ENCODE measurements around the gene OBSCN. TPM values are rescaled to one million over a fixed set of nuclear protein-coding genes. Genes with fewer than 3 reads are reported as not detected.

The OBSCN gene
- total RNA-seq, 1 experiment from 2014 or later: 33.3 TPM

- H2AFZ ChIP-seq (ENCODE audit: low read length): no peak overlapping the region
- H3K23me2 ChIP-seq (ENCODE audit: insufficient read length, low read depth, low read length, poor library complexity, severe bottlenecking): no peaks in the 10 kb centered on the region
- no peaks in the 10 kb centered on the region for H3K4me1 ChIP-seq (ENCODE audit: insufficient read depth, low read length)
- no peak overlapping the region for H2BK15ac ChIP-seq (ENCODE audit: low read depth, low read length)
- H4K5ac ChIP-seq (ENCODE audit: insufficient read length, low read depth, low read length): no peak overlapping the region
- H3K27ac Mint-ChIP-seq: no peak overlapping the region; a peak in 1 of 7 replicates
- no peaks in the 10 kb centered on the region for H3K27me3 Mint-ChIP-seq (ENCODE audit: low read depth)
- no peaks in the 10 kb centered on the region for H3K79me2 ChIP-seq (ENCODE audit: insufficient read depth, low read length)
- no peak overlapping the region for H2BK5ac ChIP-seq (ENCODE audit: insufficient read length, low read length)
- H3K27me3 ChIP-seq (ENCODE audit: insufficient read depth, low read length): no peaks in the 10 kb centered on the region
- H3K27ac ChIP-seq (ENCODE audit: insufficient read length, low read depth, low read length): no peak overlapping the region
- H4K91ac ChIP-seq (ENCODE audit: insufficient read length, low read depth, low read length): no peak overlapping the region
- H3K4ac ChIP-seq (ENCODE audit: low read depth, low read length): no peak overlapping the region
- H2BK12ac ChIP-seq (ENCODE audit: insufficient read length, low read depth, low read length): no peak overlapping the region
- WGBS (ENCODE audit: extremely low coverage, insufficient read length, low lambda C conversion rate): no CpG with 5 or more reads among the region's 17 CpGs
- no peaks in the 10 kb centered on the region for H4K20me1 ChIP-seq (ENCODE audit: control insufficient read depth, insufficient read depth, insufficient read length)
- H3K9me3 ChIP-seq (ENCODE audit: control insufficient read depth, low read depth, low read length): no peaks in the 10 kb centered on the region
- no peak overlapping the region for H3T11ph ChIP-seq (ENCODE audit: low read length)
- no peak overlapping the region for H3K14ac ChIP-seq (ENCODE audit: insufficient read depth, low read length)
- peaks cover 16 to 46% (median 31%) of the 10 kb centered on the region in 3 experiments; a peak in 6 of 7 replicates for H3K36me3 Mint-ChIP-seq (ENCODE audit: insufficient read depth in 1 of 3, low read depth in 3 of 3)
- no peak overlapping the region for H3K4me2 ChIP-seq (ENCODE audit: insufficient read depth, insufficient read length, low read length)
- no peak overlapping the region for H3K4me3 Mint-ChIP-seq
- no peak overlapping the region for H2AK5ac ChIP-seq (ENCODE audit: insufficient read length, low read length)
- peak; percentile 23 for DNase-seq
- H3K56ac ChIP-seq (ENCODE audit: insufficient read length, low read depth, low read length): no peak overlapping the region
- no peaks in the 10 kb centered on the region for H3K79me1 ChIP-seq (ENCODE audit: insufficient read depth, low read depth, low read length, poor library complexity, severe bottlenecking)
- no peak overlapping the region for H3K9ac ChIP-seq (ENCODE audit: extremely low read depth, insufficient read length, low read length)
- no peak overlapping the region for H2BK120ac ChIP-seq (ENCODE audit: low read depth, low read length, poor library complexity, severe bottlenecking)
- no peaks in the 10 kb centered on the region for H3K4me1 Mint-ChIP-seq
- H2BK20ac ChIP-seq (ENCODE audit: low read depth, low read length, poor library complexity, severe bottlenecking): no peak overlapping the region
- H3K23ac ChIP-seq (ENCODE audit: insufficient read length, low read depth, low read length): no peak overlapping the region
- H3K9me3 Mint-ChIP-seq: no peaks in the 10 kb centered on the region
- TF ChIP-seq CTCF (conservative IDR thresholded peaks at IDR 0.05): no peak
- H4K8ac ChIP-seq (replicated peaks; ENCODE audit: insufficient read length, low read depth, low read length): no peak overlapping the region
- no peak overlapping the region for H3K18ac ChIP-seq (ENCODE audit: insufficient read length, low read depth, low read length)
Observed at GRCh38 chr1:228282329-228283042, 74.6 kb downstream of the OBSCN start.

All from H9 (cell line).